Measurements from ENCODE around the gene INPP5K.

Gene INPP5K

DNA sequence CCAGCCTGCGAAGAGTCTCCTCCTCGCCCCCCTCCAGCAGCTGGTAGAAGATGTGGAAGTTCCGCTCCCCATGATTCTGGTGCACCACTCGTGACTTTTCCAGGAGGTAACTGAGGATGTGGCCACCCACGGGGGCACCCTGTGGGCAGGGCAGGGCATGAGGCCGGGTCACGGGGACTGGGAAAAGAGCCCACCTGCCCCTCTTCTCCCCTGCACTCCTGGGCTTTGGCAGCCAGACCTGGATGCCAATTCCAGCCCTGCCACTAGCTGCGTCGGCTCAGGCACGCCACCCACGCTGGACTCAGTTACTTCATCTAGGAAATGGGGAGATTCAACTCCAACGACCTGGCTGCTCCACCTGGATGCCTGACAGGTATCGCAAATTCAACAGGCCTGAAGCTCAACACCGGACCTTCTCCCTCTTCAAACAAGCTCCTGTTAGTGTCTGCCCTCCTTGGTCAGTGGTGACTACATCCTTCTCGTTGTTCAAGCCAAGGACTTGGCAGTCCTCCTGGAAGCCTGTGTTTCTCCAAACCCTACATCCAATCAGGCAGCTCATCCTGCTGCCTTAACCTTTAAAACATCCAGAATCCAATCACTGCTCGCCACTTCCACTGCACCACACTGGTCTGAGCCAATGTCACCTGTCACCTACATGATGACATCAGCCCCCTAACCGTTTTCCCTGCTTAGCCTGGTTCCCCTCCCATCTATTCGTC, 35.5 kb downstream of the INPP5K start:
- Histone ChIP-seq H2AFZ (ENCODE audit: low read length) (no peak overlapping the region), H3K27ac (ENCODE audit: low read length) (no peak overlapping the region)
- no peak for DNase-seq

DNA sequence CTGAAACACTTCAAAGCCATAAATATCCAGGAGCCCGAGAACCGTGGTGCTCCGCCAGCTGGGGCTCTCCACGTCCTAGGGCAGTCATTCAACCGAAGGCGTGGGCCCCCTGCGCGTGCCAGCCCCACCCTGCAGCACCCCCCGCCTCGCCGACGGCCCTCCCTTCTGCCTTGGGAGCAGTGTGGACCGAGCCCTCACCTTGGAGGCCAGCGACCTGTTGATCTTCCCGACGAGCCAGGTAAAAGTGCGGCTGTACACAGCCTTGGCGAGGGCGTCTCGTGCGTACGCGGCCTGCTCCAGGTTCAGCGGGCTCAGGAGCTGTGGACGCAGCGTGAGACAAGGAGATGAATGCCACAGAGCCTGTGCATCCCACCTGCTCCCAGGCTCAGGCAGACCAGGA, 38.0 kb downstream of the INPP5K start:
- no peak for DNase-seq
- H3F3A ChIP-seq (ENCODE audit: insufficient read depth, low read length) = no peaks in the 10 kb centered on the region
- H3K9me2 ChIP-seq (replicated peaks; ENCODE audit: insufficient read depth, low read length) = no peaks in the 10 kb centered on the region
- H3K36me3 ChIP-seq (replicated peaks; ENCODE audit: insufficient read depth, low read length) = no peaks in the 10 kb centered on the region
- no peaks in the 10 kb centered on the region for H3K9me3 ChIP-seq (replicated peaks; ENCODE audit: insufficient read depth, low read length)
- no peaks in the 10 kb centered on the region for H3K79me2 ChIP-seq (ENCODE audit: low read length)
- no peak overlapping the region for H3K9ac ChIP-seq (ENCODE audit: low read length)
- H2AFZ ChIP-seq (ENCODE audit: low read length) = no peak overlapping the region
- no peaks in the 10 kb centered on the region for H4K20me1 ChIP-seq (ENCODE audit: insufficient read depth, low read length)
- H3K27ac ChIP-seq (ENCODE audit: low read length) = no peak overlapping the region
- H3K4me2 ChIP-seq (ENCODE audit: low read depth, low read length) = no peak overlapping the region
- TF ChIP-seq EZH2phosphoT487 (IDR thresholded peaks at IDR 0.05; ENCODE audit: low read length) (no peak), CTCF (IDR thresholded peaks at IDR 0.05; ENCODE audit: low read length) (no peak), EZH2 (optimal IDR thresholded peaks at IDR 0.05; ENCODE audit: low read depth, low read length) (no peak)
- H3K27me3 ChIP-seq (replicated peaks; ENCODE audit: insufficient read depth, low read length) = no peaks in the 10 kb centered on the region
- no peak overlapping the region for H3K4me3 ChIP-seq (ENCODE audit: low read length)
- H3K4me1 ChIP-seq (ENCODE audit: low read length) = no peaks in the 10 kb centered on the region

More for the DNA sequence above, 35.5 kb downstream of the INPP5K start:
- no peak overlapping the region for H3K9ac ChIP-seq (ENCODE audit: low read length)
- H3K79me2 ChIP-seq (ENCODE audit: low read length) = peaks cover 11% of the 10 kb centered on the region
- peaks cover 7% of the 10 kb centered on the region; the same call in 1 of the 2 replicates for H3K4me1 ChIP-seq (ENCODE audit: low read length)
- H3F3A ChIP-seq (ENCODE audit: insufficient read depth, low read length) = no peaks in the 10 kb centered on the region
- no peaks in the 10 kb centered on the region for H4K20me1 ChIP-seq (ENCODE audit: insufficient read depth, low read length)
- no peak overlapping the region for H3K4me2 ChIP-seq (ENCODE audit: low read depth, low read length)
- H3K4me3 ChIP-seq (ENCODE audit: low read length) = no peak overlapping the region
- TF ChIP-seq CTCF (IDR thresholded peaks at IDR 0.05; ENCODE audit: low read length) (no peak), EZH2 (optimal IDR thresholded peaks at IDR 0.05; ENCODE audit: low read depth, low read length) (no peak), EZH2phosphoT487 (IDR thresholded peaks at IDR 0.05; ENCODE audit: low read length) (no peak)
- H3K27me3 ChIP-seq (replicated peaks; ENCODE audit: insufficient read depth, low read length) = no peaks in the 10 kb centered on the region
- H3K9me2 ChIP-seq (replicated peaks; ENCODE audit: insufficient read depth, low read length) = no peaks in the 10 kb centered on the region
- H3K36me3 ChIP-seq (replicated peaks; ENCODE audit: insufficient read depth, low read length) = no peaks in the 10 kb centered on the region
- H3K9me3 ChIP-seq (replicated peaks; ENCODE audit: insufficient read depth, low read length) = no peaks in the 10 kb centered on the region

- Histone ChIP-seq H3K9ac (ENCODE audit: low read length) (no peak overlapping the region), H4K20me1 (ENCODE audit: insufficient read depth, low read length) (no peaks in the 10 kb centered on the region), H3K27me3 (replicated peaks; ENCODE audit: insufficient read depth, low read length) (no peaks in the 10 kb centered on the region), H3K27ac (ENCODE audit: low read length) (no peak overlapping the region), H3F3A (ENCODE audit: insufficient read depth, low read length) (no peaks in the 10 kb centered on the region), H3K4me2 (ENCODE audit: low read depth, low read length) (no peak overlapping the region), H3K9me2 (replicated peaks; ENCODE audit: insufficient read depth, low read length) (no peaks in the 10 kb centered on the region), H3K9me3 (replicated peaks; ENCODE audit: insufficient read depth, low read length) (no peaks in the 10 kb centered on the region), H3K4me3 (ENCODE audit: low read length) (no peak overlapping the region), H3K79me2 (ENCODE audit: low read length) (no peaks in the 10 kb centered on the region), H2AFZ (ENCODE audit: low read length) (no peak overlapping the region), H3K4me1 (ENCODE audit: low read length) (no peaks in the 10 kb centered on the region), H3K36me3 (replicated peaks; ENCODE audit: insufficient read depth, low read length) (no peaks in the 10 kb centered on the region)
- no peak for DNase-seq
- TF ChIP-seq CTCF (IDR thresholded peaks at IDR 0.05; ENCODE audit: low read length) = no peak
- no peak for TF ChIP-seq EZH2phosphoT487 (IDR thresholded peaks at IDR 0.05; ENCODE audit: low read length)
- no peak for TF ChIP-seq EZH2 (optimal IDR thresholded peaks at IDR 0.05; ENCODE audit: low read depth, low read length)
These were observed 41.0 kb downstream of the INPP5K start for GRCh38 chr17:1475321-1475854.

Measured in MM.1S (cell line).